Thymus (tissue), 11 donors: ENCODE measurements around the gene CFAP68. TPM values are rescaled to one million over a fixed set of nuclear protein-coding genes. Genes with fewer than 3 reads are reported as not detected.
A peak's percentile ranks its signal among the peaks of the same experiment; 100 is the strongest.
"Not testable (repeated sequence)": the region's sequence is repeated elsewhere in the genome, so short reads cannot be mapped to it uniquely, and the experiment has no call there.

Experiments used
- DNase-seq, 9 donors: peaks; one replicate each; pipeline ENCODE4 v3.0.0-alpha.2; 2013; ENCODE audit warnings: low spot score in 9 of 9, low read depth in 6 of 9, missing footprints in 1 of 9
- H3K27ac ChIP-seq, 2 donors: one replicate each; pipeline ENCODE4 v1.5.1; 2013; ENCODE audit warnings: control low read depth in 1 of 2, low read depth in 1 of 2, low read length in 1 of 2, mild to moderate bottlenecking in 1 of 2, moderate library complexity in 1 of 2
- H3K27me3 ChIP-seq, 2 donors: one replicate each; pipeline ENCODE4 v1.5.1; 2013; ENCODE audit warnings: low read length in 1 of 2; ENCODE audit not compliant: control insufficient read depth in 2 of 2, insufficient read depth in 1 of 2
- H3K36me3 ChIP-seq, 2 donors: one replicate each; pipeline ENCODE4 v1.5.1; 2013; ENCODE audit warnings: low read length in 1 of 2, mild to moderate bottlenecking in 1 of 2, moderate library complexity in 1 of 2; ENCODE audit not compliant: control insufficient read depth in 2 of 2, insufficient read depth in 2 of 2
- H3K4me1 ChIP-seq, 2 donors: one replicate each; pipeline ENCODE4 v1.5.1; 2013; ENCODE audit warnings: low read length in 2 of 2; ENCODE audit not compliant: control insufficient read depth in 2 of 2, insufficient read depth in 2 of 2
- H3K4me3 ChIP-seq, 2 donors: one replicate each; pipeline ENCODE4 v1.5.1; 2013; ENCODE audit warnings: low read length in 2 of 2, control low read depth in 1 of 2, mild to moderate bottlenecking in 1 of 2
- H3K9me3 ChIP-seq, 2 donors: one replicate each; pipeline ENCODE4 v1.5.1; 2013; ENCODE audit warnings: low read length in 1 of 2, mild to moderate bottlenecking in 1 of 2; ENCODE audit not compliant: control insufficient read depth in 2 of 2, insufficient read depth in 1 of 2
- WGBS: extraction: QIAGEN DNeasy Blood & Tissue Kit; methylation state at CpG from one replicate; pipeline ENCODE4 v1.1.7; 2013; 5-methylcytosine and 5-hydroxymethylcytosine counted together
- polyA plus RNA-seq: library from polyadenylated mRNA; stranded (reverse); fragments of 200-250 nt; gene quantifications from one replicate; pipeline ENCODE4 v1.2.3, GENCODE V29; 2013
- total RNA-seq: library from RNA; stranded (reverse); fragments of 120-200 nt; gene quantifications from one replicate; pipeline ENCODE4 v1.2.4, GENCODE V29; 2013
- donor health status: healthy.

The CFAP68 gene
- total and polyA plus RNA-seq, 2 donors, result 24.0 to 36.4 TPM

DNA sequence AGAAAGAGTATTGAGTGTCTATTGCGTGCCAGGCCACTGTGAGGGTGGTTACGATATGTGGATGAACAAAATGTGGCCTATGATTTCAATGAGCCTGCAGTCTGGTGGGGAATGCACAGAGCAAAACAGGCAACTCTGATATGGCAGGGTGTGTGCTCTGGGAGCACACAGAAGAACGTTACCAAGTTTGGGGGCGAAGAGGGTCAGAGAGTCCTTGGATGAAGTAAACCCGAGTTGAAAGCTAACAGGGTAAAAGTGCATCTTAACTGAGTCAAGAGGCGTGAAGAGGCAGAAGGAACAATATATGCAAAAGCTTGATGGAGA is 258 bp downstream of the CFAP68 start:
- Histone ChIP-seq H3K36me3 (peaks cover 5 to 7% of the 10 kb centered on the region in 2 donors), H3K27me3 (no peaks in the 10 kb centered on the region), H3K4me3 (peak overlapping the region; percentile 61 to 73), H3K9me3 (no peaks in the 10 kb centered on the region), H3K27ac (peak overlapping the region; percentile 91 to 95), H3K4me1 (peaks cover 5 to 8% of the 10 kb centered on the region in 2 donors)
- no peak for DNase-seq
- 56% methylated on average over 6 of the region's 6 CpGs for WGBS

DNA sequence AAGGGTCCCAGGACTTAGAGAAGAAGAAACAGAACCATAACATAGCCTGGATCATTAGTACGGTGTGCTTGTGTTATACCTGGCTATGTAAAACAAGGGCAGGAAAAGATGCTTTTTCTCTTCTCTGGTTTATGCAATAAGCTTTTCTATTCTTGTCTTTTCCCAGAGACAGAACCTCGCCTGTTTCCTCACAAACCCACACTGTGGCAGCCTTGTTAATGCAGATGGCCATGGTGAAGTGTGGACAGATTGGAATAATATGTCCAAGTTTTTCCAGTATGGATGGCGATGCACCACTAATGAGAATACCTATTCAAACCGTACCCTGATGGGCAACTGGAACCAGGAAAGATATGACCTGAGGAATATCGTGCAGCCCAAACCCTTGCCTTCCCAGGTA is 2.9 kb downstream of the CFAP68 start:
- no peak for DNase-seq
- Histone ChIP-seq H3K4me1 (peaks cover 5 to 8% of the 10 kb centered on the region in 2 donors), H3K36me3 (no peaks in the 10 kb centered on the region), H3K9me3 (no peaks in the 10 kb centered on the region), H3K4me3 (no peak overlapping the region), H3K27me3 (no peaks in the 10 kb centered on the region), H3K27ac (no peak overlapping the region)
- 96% methylated on average over 5 of the region's 5 CpGs for WGBS

DNA sequence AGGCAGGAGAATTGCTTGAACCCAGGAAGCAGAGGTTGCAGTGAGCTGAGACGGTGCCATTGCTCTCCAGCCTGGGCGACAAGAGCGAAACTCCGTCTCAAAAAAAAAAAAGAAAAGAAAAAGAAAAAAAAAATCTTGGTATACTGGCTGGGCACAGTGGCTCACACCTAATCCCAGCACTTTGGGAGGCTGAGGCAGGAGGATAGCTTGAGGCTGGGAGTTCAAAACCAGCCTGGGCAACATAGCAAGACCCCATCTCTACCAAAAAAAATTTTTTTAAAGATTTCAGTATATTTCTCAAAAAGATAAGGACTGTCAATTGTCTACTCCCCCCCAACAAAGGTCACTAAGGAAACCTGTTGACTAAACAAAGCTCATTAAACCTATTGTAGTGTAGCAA is 5.7 kb downstream of the CFAP68 start:
- H3K27ac ChIP-seq, DNase-seq, H3K4me1 ChIP-seq, H3K27me3 ChIP-seq, H3K36me3 ChIP-seq, H3K9me3 ChIP-seq, H3K4me3 ChIP-seq: not testable (repeated sequence)
- WGBS, result 87% methylated on average over 4 of the region's 4 CpGs

DNA sequence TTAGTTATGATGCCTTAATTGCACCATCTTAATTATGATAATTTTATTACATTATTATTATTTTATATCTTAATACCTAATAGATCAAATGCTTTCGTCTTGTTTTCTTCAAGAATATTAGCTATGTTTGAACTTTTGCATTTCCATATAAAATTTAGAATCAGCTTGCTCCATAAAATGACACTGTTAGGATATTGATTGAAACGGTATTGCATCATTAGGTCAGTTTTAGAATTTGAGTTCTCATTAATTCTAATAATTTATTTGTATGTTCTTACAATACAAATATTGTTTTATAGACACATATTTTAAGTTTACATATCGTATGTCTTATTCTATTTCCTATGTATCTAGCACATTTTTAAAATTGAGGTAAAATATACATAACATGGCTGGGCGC is 6.7 kb downstream of the CFAP68 start:
- Histone ChIP-seq H3K27ac (no peak overlapping the region), H3K4me3 (no peak overlapping the region), H3K9me3 (no peaks in the 10 kb centered on the region), H3K27me3 (no peaks in the 10 kb centered on the region), H3K36me3 (no peaks in the 10 kb centered on the region), H3K4me1 (no peaks in the 10 kb centered on the region)
- 97% methylated on average over 4 of the region's 4 CpGs for WGBS
- no peak for DNase-seq

DNA sequence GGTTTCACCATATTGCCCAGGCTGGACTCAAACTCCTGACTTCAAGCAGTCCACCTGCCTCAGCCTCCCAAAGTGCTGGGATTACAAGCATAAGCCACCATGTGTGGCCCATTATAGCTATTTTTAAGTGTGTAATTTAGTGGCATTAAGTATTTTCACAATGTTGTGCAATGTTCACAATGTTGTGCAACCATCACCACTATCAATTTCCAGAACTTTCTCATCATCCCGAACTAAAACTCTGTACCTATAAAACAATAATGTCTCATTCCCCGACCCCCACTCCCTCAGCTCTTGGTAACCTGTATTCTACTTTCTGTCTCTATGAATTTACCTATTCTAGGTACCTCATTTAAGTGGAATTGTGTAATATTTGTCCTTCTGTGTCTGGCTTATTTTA is 7.5 kb downstream of the CFAP68 start:
- Histone ChIP-seq H3K9me3 (no peaks in the 10 kb centered on the region), H3K27me3 (no peaks in the 10 kb centered on the region)
- WGBS, result 95% methylated on average over 2 of the region's 2 CpGs

DNA sequence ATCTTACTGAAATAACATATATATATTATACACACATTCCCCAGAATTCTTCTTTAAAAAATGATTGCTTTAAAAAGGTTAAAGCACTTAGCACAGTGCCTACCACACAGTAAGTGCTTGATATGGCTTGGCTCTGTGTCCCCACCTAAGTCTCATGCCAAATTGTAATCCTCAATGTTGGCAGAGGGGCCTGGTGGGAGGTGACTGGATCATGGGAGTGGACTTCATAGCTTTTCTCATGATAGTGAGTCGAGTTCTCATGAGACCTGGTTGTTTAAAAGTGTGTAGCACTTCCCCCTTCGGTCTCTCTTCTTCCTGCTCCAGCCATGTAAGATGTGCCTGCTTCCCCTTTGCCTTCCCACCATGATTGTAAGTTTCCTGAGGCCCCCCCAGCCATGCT is 26.1 kb downstream of the CFAP68 start:
- Histone ChIP-seq H3K4me3 (no peak overlapping the region), H3K27me3 (peaks cover 0 to 6% of the 10 kb centered on the region in 2 donors), H3K4me1 (no peaks in the 10 kb centered on the region), H3K27ac (no peak overlapping the region), H3K36me3 (no peaks in the 10 kb centered on the region), H3K9me3 (no peaks in the 10 kb centered on the region)
- DNase-seq, result no peak
- 77% methylated on average over 2 of the region's 2 CpGs for WGBS

More for the DNA sequence above, 7.5 kb downstream of the CFAP68 start:
- Histone ChIP-seq H3K4me3 (no peak overlapping the region), H3K27ac (no peak overlapping the region), H3K4me1 (no peaks in the 10 kb centered on the region), H3K36me3 (no peaks in the 10 kb centered on the region)
- DNase-seq, result no peak

DNA sequence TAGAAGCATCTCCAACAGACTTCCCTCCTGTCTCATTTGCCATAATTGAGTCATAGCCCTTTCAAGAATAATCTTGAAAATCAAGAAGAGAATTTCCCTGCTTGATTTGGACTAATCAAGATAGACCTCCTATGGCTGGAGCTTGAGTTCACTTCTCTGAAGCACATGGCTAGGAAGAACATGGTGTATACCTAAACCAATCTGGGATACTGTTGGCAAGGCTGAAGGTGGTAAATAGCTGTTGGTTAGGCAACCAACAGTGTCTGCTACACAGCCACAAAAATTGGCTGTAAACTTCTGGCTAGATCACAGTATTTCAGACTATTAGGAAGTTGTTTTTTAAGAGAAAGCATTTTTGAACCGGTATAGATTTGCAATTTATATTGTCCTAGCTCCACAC is 27.3 kb downstream of the CFAP68 start:
- no peaks in the 10 kb centered on the region for H3K36me3 ChIP-seq
- H3K4me3 ChIP-seq, result no peak overlapping the region
- H3K4me1 ChIP-seq, result no peaks in the 10 kb centered on the region
- H3K9me3 ChIP-seq, result no peaks in the 10 kb centered on the region
- peaks cover 0 to 19% of the 10 kb centered on the region in 2 donors for H3K27me3 ChIP-seq
- whole genome bisulfite sequencing, result 86% methylated on average over 1 of the region's 1 CpG
- no peak overlapping the region for H3K27ac ChIP-seq
- no peak for DNase-seq

DNA sequence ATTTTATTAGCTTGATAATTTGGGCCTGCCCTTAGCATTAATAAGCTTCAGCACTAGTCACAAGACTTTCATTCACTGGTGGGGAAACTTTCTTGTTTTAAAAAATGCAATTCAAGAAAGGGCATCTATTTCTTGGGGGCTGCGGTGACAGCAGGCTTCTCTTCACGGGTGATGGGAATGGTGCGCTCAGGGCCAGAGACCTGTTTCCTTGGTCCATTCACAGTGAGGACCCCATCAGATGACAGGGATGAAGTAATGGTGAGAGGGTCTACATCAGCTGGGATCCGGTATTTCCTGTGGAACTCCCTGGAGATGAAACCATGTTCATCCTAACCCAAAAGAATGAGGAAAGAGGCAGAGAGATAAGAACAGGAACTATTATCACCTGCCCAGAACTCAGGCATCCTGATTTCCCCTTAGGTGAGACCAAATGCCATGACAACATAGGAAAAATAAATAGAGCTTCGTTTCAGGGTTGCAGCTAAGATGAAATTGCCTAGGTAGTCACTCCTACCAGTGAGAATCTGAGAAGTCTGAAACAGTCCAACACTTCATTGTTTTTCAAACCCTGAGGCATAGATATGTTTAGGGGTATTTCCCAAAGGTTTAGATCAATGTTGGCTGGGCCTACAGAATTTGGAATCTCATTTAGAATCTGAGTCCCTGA is 29.4 kb downstream of the CFAP68 start:
- H3K27me3 ChIP-seq, result peaks cover 9 to 40% of the 10 kb centered on the region in 2 donors
- WGBS, result 89% methylated on average over 5 of the region's 5 CpGs
- no peak for DNase-seq
- H3K36me3 ChIP-seq, result no peaks in the 10 kb centered on the region
- H3K27ac ChIP-seq, result no peak overlapping the region
- peaks cover 0 to 7% of the 10 kb centered on the region in 2 donors for H3K4me1 ChIP-seq
- H3K9me3 ChIP-seq, result no peaks in the 10 kb centered on the region
- H3K4me3 ChIP-seq, result no peak overlapping the region

DNA sequence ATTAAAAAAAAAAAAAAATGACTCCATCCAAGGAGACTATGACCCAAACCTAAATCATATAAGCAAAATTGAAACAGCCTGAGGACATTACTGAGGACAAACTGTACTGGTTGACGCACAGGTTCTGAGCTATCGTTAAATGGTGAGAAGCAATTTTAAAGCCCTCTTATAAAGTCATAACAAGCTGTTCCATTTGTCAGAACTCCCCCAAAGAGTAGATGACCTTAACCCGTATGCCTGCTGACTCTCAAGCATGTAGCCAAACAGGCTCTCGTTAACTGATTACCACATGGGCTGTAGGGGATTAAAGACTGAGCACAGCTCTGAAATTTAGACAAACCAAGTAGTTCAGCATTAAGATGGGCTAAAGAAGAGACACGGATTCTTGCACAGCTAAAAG is 30.0 kb downstream of the CFAP68 start:
- no peaks in the 10 kb centered on the region for H3K36me3 ChIP-seq
- H3K27me3 ChIP-seq, result peaks cover 9 to 46% of the 10 kb centered on the region in 2 donors
- whole genome bisulfite sequencing, result 95% methylated on average over 5 of the region's 5 CpGs
- no peak overlapping the region for H3K27ac ChIP-seq
- no peaks in the 10 kb centered on the region for H3K9me3 ChIP-seq
- no peak for DNase-seq
- H3K4me3 ChIP-seq, result no peak overlapping the region
- peaks cover 0 to 7% of the 10 kb centered on the region in 2 donors for H3K4me1 ChIP-seq
